OCI-LY1 (cell line): Measurements from ENCODE around the gene XPO6.
"Not testable (repeated sequence)": the region's sequence is repeated elsewhere in the genome, so short reads cannot be mapped to it uniquely, and the experiment has no call there.

Experiments used
- H2AFZ ChIP-seq: fragments of 200-600 bp; sonication (generic), shearing (Covaris generic); 2 replicates; pipeline ENCODE4 v1.6.0; 2014; ENCODE audit warnings: antibody characterized with exemption, mild to moderate bottlenecking, low read length
- H3F3A ChIP-seq: fragments of 200-600 bp; sonication (generic), shearing (Covaris generic); 2 replicates; pipeline ENCODE4 v1.6.0; 2014; ENCODE audit warnings: mild to moderate bottlenecking, antibody characterized with exemption, low read length, moderate library complexity; ENCODE audit not compliant: insufficient read depth
- H3K27ac ChIP-seq: fragments of 200-600 bp; sonication (generic); 2 replicates; pipeline ENCODE4 v1.5.1; 2014; ENCODE audit warnings: low read length, mixed run types, mild to moderate bottlenecking, low read depth; ENCODE audit not compliant: poor library complexity, severe bottlenecking
- H3K27me3 ChIP-seq: fragments of 200-600 bp; sonication (generic); 2 replicates; pipeline ENCODE4 v1.6.0; 2014; ENCODE audit warnings: antibody characterized with exemption, mild to moderate bottlenecking, low read length, moderate library complexity; ENCODE audit not compliant: insufficient read depth
- H3K36me3 ChIP-seq: fragments of 200-600 bp; sonication (generic); 2 replicates; pipeline ENCODE4 v1.6.1; 2014; ENCODE audit warnings: mild to moderate bottlenecking, antibody characterized with exemption, low read length, moderate library complexity, mixed read lengths; ENCODE audit not compliant: insufficient read depth
- H3K4me1 ChIP-seq: fragments of 200-600 bp; sonication (generic); 2 replicates; pipeline ENCODE4 v1.5.1; 2014; ENCODE audit warnings: mild to moderate bottlenecking, low read length, moderate library complexity; ENCODE audit not compliant: insufficient read depth, severe bottlenecking
- H3K4me2 ChIP-seq: fragments of 200-600 bp; sonication (generic), shearing (Covaris generic); 2 replicates; pipeline ENCODE4 v1.6.1; 2014; ENCODE audit warnings: low read length
- H3K4me3 ChIP-seq: fragments of 200-600 bp; sonication (generic); 2 replicates; pipeline ENCODE4 v1.5.1; 2014; ENCODE audit warnings: low read length, low read depth, mild to moderate bottlenecking, mixed read lengths; ENCODE audit not compliant: poor library complexity, severe bottlenecking
- H3K79me2 ChIP-seq: fragments of 200-600 bp; shearing (Covaris generic); 2 replicates; pipeline ENCODE4 v1.6.1; 2016; ENCODE audit warnings: mixed run types, low read length, mixed read lengths; ENCODE audit not compliant: insufficient read depth
- H3K9ac ChIP-seq: fragments of 200-600 bp; sonication (generic), shearing (Covaris generic); 2 replicates; pipeline ENCODE4 v1.6.1; 2014; ENCODE audit warnings: mild to moderate bottlenecking, low read length, mixed read lengths
- H3K9me2 ChIP-seq: fragments of 200-600 bp; sonication (generic), shearing (Covaris generic); 2 replicates; pipeline ENCODE4 v1.6.1; 2014; ENCODE audit warnings: low read depth, mild to moderate bottlenecking, low read length, mixed read lengths
- H3K9me3 ChIP-seq: fragments of 200-600 bp; shearing (Covaris generic); 2 replicates; pipeline ENCODE4 v1.6.1; 2014; ENCODE audit warnings: low read length, mixed read lengths
- H4K20me1 ChIP-seq: fragments of 200-600 bp; sonication (generic), shearing (Covaris generic); 2 replicates; pipeline ENCODE4 v1.6.0; 2016; ENCODE audit warnings: mild to moderate bottlenecking, low read length; ENCODE audit not compliant: insufficient read depth
- EZH2 ChIP-seq: fragments of 200-600 bp; sonication (generic), shearing (Covaris generic); IDR thresholded peaks from 2 replicates; pipeline ENCODE4 v1.8.0; 2017; ENCODE audit warnings: borderline replicate concordance, mixed run types, mild to moderate bottlenecking, antibody characterized with exemption, low read length, moderate library complexity, mixed read lengths
- TF ChIP-seq, protein P1 (sequence below): fragments of 200-600 bp; sonication (generic), shearing (Covaris generic); IDR thresholded peaks from 2 replicates; pipeline ENCODE4 v1.5.1; 2017; ENCODE audit warnings: mild to moderate bottlenecking, antibody characterized with exemption, low read length, moderate library complexity, mixed read lengths

XPO6 gene

DNA sequence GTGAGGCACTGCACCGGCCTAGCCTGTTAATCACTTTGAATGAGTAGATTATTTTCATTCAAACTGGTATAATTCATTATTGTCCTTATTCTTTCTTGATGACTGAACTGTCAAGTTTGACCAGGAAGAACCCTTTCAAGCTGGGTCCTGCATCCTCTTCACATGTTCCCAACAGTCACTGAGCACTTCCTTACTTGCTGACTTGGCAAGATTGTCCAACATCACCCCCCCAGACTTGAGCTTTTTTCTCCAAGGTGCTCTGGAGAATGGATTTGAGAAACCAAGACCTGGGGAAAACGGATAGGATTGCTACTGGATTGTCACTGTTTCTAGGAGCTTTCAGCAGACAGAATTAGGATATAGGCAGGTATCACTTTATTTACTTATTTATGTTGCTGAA, 93.1 kb downstream of the XPO6 start:
- H3K4me3 ChIP-seq = no peak overlapping the region
- no peaks in the 10 kb centered on the region for H3K27me3 ChIP-seq
- TF ChIP-seq EZH2 = no peak
- TF ChIP-seq, protein P1, sequence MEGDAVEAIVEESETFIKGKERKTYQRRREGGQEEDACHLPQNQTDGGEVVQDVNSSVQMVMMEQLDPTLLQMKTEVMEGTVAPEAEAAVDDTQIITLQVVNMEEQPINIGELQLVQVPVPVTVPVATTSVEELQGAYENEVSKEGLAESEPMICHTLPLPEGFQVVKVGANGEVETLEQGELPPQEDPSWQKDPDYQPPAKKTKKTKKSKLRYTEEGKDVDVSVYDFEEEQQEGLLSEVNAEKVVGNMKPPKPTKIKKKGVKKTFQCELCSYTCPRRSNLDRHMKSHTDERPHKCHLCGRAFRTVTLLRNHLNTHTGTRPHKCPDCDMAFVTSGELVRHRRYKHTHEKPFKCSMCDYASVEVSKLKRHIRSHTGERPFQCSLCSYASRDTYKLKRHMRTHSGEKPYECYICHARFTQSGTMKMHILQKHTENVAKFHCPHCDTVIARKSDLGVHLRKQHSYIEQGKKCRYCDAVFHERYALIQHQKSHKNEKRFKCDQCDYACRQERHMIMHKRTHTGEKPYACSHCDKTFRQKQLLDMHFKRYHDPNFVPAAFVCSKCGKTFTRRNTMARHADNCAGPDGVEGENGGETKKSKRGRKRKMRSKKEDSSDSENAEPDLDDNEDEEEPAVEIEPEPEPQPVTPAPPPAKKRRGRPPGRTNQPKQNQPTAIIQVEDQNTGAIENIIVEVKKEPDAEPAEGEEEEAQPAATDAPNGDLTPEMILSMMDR = no peak
- H4K20me1 ChIP-seq = no peaks in the 10 kb centered on the region
- H3F3A ChIP-seq = no peaks in the 10 kb centered on the region
- no peak overlapping the region for H3K9ac ChIP-seq
- H3K79me2 ChIP-seq = no peaks in the 10 kb centered on the region
- H3K36me3 ChIP-seq = peaks cover 95% of the 10 kb centered on the region
- H3K9me3 ChIP-seq = no peaks in the 10 kb centered on the region
- H3K4me2 ChIP-seq = no peak overlapping the region
- H2AFZ ChIP-seq = no peak overlapping the region
- no peak overlapping the region for H3K27ac ChIP-seq
- no peaks in the 10 kb centered on the region for H3K9me2 ChIP-seq
- no peaks in the 10 kb centered on the region for H3K4me1 ChIP-seq

DNA sequence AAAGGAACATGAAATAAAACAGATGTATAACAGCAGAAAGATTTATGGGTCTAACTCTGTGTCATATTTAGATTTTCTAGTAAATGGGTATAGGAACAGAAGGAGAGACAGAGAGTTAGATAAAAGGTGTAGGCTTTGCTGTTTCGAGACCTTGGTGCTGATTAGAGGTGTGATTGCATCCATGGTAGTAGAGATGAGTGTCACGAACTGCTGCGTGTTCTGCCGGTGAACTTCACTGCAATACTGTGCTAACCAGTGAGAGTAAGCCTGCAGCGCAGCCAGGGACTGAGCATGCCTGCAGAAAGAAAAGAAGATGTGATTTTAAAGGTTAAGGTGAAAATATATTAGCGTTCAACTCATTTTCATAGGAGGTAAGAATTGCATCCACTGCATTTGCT, 94.6 kb downstream of the XPO6 start:
- no peak overlapping the region for H3K9ac ChIP-seq
- no peak overlapping the region for H3K4me2 ChIP-seq
- H3K4me3 ChIP-seq = no peak overlapping the region
- no peaks in the 10 kb centered on the region for H3K79me2 ChIP-seq
- no peaks in the 10 kb centered on the region for H4K20me1 ChIP-seq
- H3K36me3 ChIP-seq = peaks cover 94% of the 10 kb centered on the region
- H3K27ac ChIP-seq = no peak overlapping the region
- no peak overlapping the region for H2AFZ ChIP-seq
- TF ChIP-seq, protein P1 = no peak
- TF ChIP-seq EZH2 = no peak
- no peaks in the 10 kb centered on the region for H3K9me3 ChIP-seq
- H3K4me1 ChIP-seq = no peaks in the 10 kb centered on the region
- H3K9me2 ChIP-seq = no peaks in the 10 kb centered on the region
- H3F3A ChIP-seq = no peaks in the 10 kb centered on the region
- no peaks in the 10 kb centered on the region for H3K27me3 ChIP-seq

DNA sequence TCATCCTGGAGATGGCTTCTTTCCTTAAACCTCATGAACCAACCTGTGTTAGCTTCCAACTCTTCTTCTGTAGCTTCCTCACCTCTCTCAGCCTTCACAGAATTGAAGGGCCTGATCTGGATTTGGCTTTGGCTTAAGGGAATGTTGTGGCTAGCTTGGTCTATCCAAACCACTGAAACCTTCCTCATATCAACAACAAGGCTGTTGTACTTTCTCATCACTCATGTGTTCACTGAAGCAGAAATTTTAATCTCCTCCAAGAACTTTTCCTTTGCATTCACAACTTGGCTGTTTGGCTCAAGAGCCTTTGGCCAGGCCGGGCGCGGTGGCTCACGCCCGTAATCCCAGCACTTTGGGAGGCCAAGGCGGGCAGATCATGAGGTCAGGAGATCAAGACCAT, 95.9 kb downstream of the XPO6 start:
- not testable (repeated sequence) for H3K4me3 ChIP-seq, H3K27ac ChIP-seq, H3K9me3 ChIP-seq, H4K20me1 ChIP-seq, H3K27me3 ChIP-seq, H3K79me2 ChIP-seq, H3F3A ChIP-seq, H3K9me2 ChIP-seq, H2AFZ ChIP-seq, H3K4me1 ChIP-seq, H3K4me2 ChIP-seq, H3K9ac ChIP-seq
- H3K36me3 ChIP-seq = peaks cover 94% of the 10 kb centered on the region

DNA sequence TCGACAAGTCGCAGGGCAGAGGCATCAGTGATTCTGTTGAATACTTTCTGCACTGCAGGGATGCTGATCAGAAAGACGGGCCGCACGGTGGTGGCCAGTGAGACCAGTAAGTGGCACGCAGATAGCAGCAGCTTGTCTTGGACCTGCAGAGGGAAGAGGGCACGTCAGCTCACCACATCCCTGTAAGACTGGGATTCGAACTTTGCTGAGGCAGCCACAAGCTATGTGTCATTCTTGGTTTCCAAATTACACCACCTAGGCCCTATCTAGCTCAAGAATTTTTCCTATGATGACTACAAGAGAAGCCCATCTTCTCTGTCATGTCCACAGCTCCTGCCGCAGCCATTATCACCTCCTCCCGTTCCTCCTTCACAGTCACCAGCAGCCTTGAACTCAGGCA, 98.9 kb downstream of the XPO6 start:
- no peaks in the 10 kb centered on the region for H4K20me1 ChIP-seq
- H3K9ac ChIP-seq = no peak overlapping the region
- H3K4me2 ChIP-seq = no peak overlapping the region
- H3K9me2 ChIP-seq = no peaks in the 10 kb centered on the region
- no peaks in the 10 kb centered on the region for H3K79me2 ChIP-seq
- H2AFZ ChIP-seq = no peak overlapping the region
- H3F3A ChIP-seq = no peaks in the 10 kb centered on the region
- no peak overlapping the region for H3K4me3 ChIP-seq
- no peak overlapping the region for H3K27ac ChIP-seq
- H3K4me1 ChIP-seq = no peaks in the 10 kb centered on the region
- TF ChIP-seq, protein P1 = no peak
- TF ChIP-seq EZH2 = no peak
- H3K9me3 ChIP-seq = no peaks in the 10 kb centered on the region
- H3K27me3 ChIP-seq = no peaks in the 10 kb centered on the region
- peaks cover 96% of the 10 kb centered on the region for H3K36me3 ChIP-seq
